Tibial artery (tissue), 4 donors: ENCODE results near the gene SLC35F2.
"Not testable (repeated sequence)": the region's sequence is repeated elsewhere in the genome, so short reads cannot be mapped to it uniquely, and the experiment has no call there.

Experiments used
- DNase-seq, 2 donors: peaks; one replicate each; pipeline ENCODE4 v3.0.0-alpha.2; 2019
- H3K27ac ChIP-seq, 2 donors: fragments of 200-600 bp; sonication (generic) in 1 of 2; 1 replicate in 1 of 2; 2 replicates in 1 of 2; pipeline ENCODE4 v1.5.1; 2018 to 2019; ENCODE audit warnings: mild to moderate bottlenecking in 1 of 2
- H3K27me3 ChIP-seq, 2 donors: fragments of 200-600 bp; sonication (generic) in 1 of 2; one replicate each; pipeline versions ENCODE4 v1.5.1 to v1.6.0; 2016 to 2019
- H3K36me3 ChIP-seq, 3 donors: fragments of 200-600 bp; sonication (generic) in 2 of 3; one replicate each; pipeline ENCODE4 v1.5.1; 2016 to 2019; ENCODE audit warnings: mild to moderate bottlenecking in 2 of 3
- H3K4me1 ChIP-seq, 4 donors: fragments of 200-600 bp; sonication (generic) in 2 of 4; 1 replicate in 3 of 4; 2 replicates in 1 of 4; pipeline ENCODE4 v1.5.1; 2016 to 2019
- H3K4me3 ChIP-seq, 2 donors: fragments of 200-600 bp; sonication (generic) in 1 of 2; 1 replicate in 1 of 2; 2 replicates in 1 of 2; pipeline ENCODE4 v1.5.1; 2018 to 2019; ENCODE audit warnings: mild to moderate bottlenecking in 2 of 2
- H3K9me3 ChIP-seq, 3 donors: fragments of 200-600 bp; sonication (generic) in 1 of 3; one replicate each; pipeline ENCODE4 v1.5.1; 2016 to 2019
- CTCF ChIP-seq, 2 experiments: fragments of 200-600 bp in 1 of 2; fragments of 450-650 bp in 1 of 2; IDR thresholded peaks; one replicate each; pipeline ENCODE4 v1.5.1; 2017 to 2019; ENCODE audit warnings: antibody characterized with exemption in 2 of 2, mild to moderate bottlenecking in 1 of 2, moderate library complexity in 1 of 2
- intact Hi-C: fragments of 100-400 bp; cut with DNase I; formaldehyde crosslinking; loops from one replicate; pipeline ENCODE4 v1.15.0; 2023; ENCODE audit warnings: low total_unique reads

The SLC35F2 gene

GRCh38 chr11:107834995-107835394, 23.6 kb downstream of the SLC35F2 start:
- peaks cover 0 to 6% (median 3%) of the 10 kb centered on the region in 4 donors for H3K4me1 ChIP-seq
- TF ChIP-seq CTCF (IDR thresholded peaks at IDR 0.05) = no peak
- H3K9me3 ChIP-seq = no peaks in the 10 kb centered on the region
- no peak overlapping the region for H3K4me3 ChIP-seq
- intact Hi-C loops = no loop called here
- no peaks in the 10 kb centered on the region for H3K36me3 ChIP-seq
- no peaks in the 10 kb centered on the region for H3K27me3 ChIP-seq
- H3K27ac ChIP-seq = no peak overlapping the region
- DNase-seq = no peak

- DNase-seq, H3K36me3 ChIP-seq, H3K4me1 ChIP-seq, H3K9me3 ChIP-seq, H3K27me3 ChIP-seq, H3K27ac ChIP-seq, intact Hi-C loops, H3K4me3 ChIP-seq: not testable (repeated sequence)
These were observed 24.7 kb downstream of the SLC35F2 start for GRCh38 chr11:107833926-107834325.

- intact Hi-C loops = no loop called here
- no peak for TF ChIP-seq CTCF (IDR thresholded peaks at IDR 0.05)
- H3K27ac ChIP-seq = no peak overlapping the region
- no peaks in the 10 kb centered on the region for H3K9me3 ChIP-seq
- no peaks in the 10 kb centered on the region for H3K27me3 ChIP-seq
- DNase-seq = no peak
- no peaks in the 10 kb centered on the region for H3K36me3 ChIP-seq
- no peaks in the 10 kb centered on the region for H3K4me1 ChIP-seq
- H3K4me3 ChIP-seq = no peak overlapping the region
These were observed 27.6 kb downstream of the SLC35F2 start for GRCh38 chr11:107830915-107831540.

GRCh38 chr11:107827041-107827440, 31.5 kb downstream of the SLC35F2 start:
- H3K27ac ChIP-seq = no peak overlapping the region
- H3K4me3 ChIP-seq = no peak overlapping the region
- intact Hi-C loops = no loop called here
- H3K27me3 ChIP-seq = no peaks in the 10 kb centered on the region
- no peaks in the 10 kb centered on the region for H3K36me3 ChIP-seq
- no peak for TF ChIP-seq CTCF (IDR thresholded peaks at IDR 0.05)
- no peak for DNase-seq
- H3K4me1 ChIP-seq = no peaks in the 10 kb centered on the region
- no peaks in the 10 kb centered on the region for H3K9me3 ChIP-seq

GRCh38 chr11:107825875-107826274, 32.7 kb downstream of the SLC35F2 start:
- no peak for TF ChIP-seq CTCF (IDR thresholded peaks at IDR 0.05)
- Histone ChIP-seq H3K27ac (no peak overlapping the region), H3K4me1 (no peaks in the 10 kb centered on the region), H3K27me3 (no peaks in the 10 kb centered on the region), H3K36me3 (no peaks in the 10 kb centered on the region), H3K4me3 (no peak overlapping the region), H3K9me3 (no peaks in the 10 kb centered on the region)
- intact Hi-C loops = no loop called here
- DNase-seq = no peak

- Histone ChIP-seq H3K9me3 (no peaks in the 10 kb centered on the region), H3K4me3 (no peak overlapping the region), H3K4me1 (no peaks in the 10 kb centered on the region), H3K27ac (no peak overlapping the region), H3K27me3 (no peaks in the 10 kb centered on the region), H3K36me3 (no peaks in the 10 kb centered on the region)
- no peak for DNase-seq
- TF ChIP-seq CTCF (IDR thresholded peaks at IDR 0.05) = no peak
- intact Hi-C loops = no loop called here
These were observed 33.8 kb downstream of the SLC35F2 start for GRCh38 chr11:107824668-107825369.
